ENCODE measurements around the gene AQP12B.
"Not testable (repeated sequence)": the region's sequence is repeated elsewhere in the genome, so short reads cannot be mapped to it uniquely, and the experiment has no call there.

The AQP12B gene

GRCh38 chr2:240682431-240683224 lies at the start of gene AQP12B:
AQP12B (minus strand) TSS chr2:240682885; CDS start chr2:240682837, 48 bp downstream.
- in situ Hi-C loops (cut with HindIII; ENCODE audit: low pct_ligation_motif_present, low pct_unique_long_range_greater_than_20kb, low sequenced_read_pairs); DNase-seq: not testable (repeated sequence)

- no peak for DNase-seq
- in situ Hi-C loops (cut with HindIII; ENCODE audit: low pct_ligation_motif_present, low pct_unique_long_range_greater_than_20kb, low sequenced_read_pairs) = no loop called here
Measured at GRCh38 chr2:240732184-240732583, 49.5 kb upstream of the AQP12B start.

GRCh38 chr2:240731178-240731545 lies 48.5 kb upstream of the AQP12B start:
- DNase-seq = no peak
- in situ Hi-C loops (cut with HindIII; ENCODE audit: low pct_ligation_motif_present, low pct_unique_long_range_greater_than_20kb, low sequenced_read_pairs) = no loop called here

GRCh38 chr2:240730501-240731177 lies 48.0 kb upstream of the AQP12B start:
- in situ Hi-C loops (cut with HindIII; ENCODE audit: low pct_ligation_motif_present, low pct_unique_long_range_greater_than_20kb, low sequenced_read_pairs) = no loop called here

GRCh38 chr2:240728827-240729226 lies 46.1 kb upstream of the AQP12B start:
- DNase-seq = no peak
- in situ Hi-C loops (cut with HindIII; ENCODE audit: low pct_ligation_motif_present, low pct_unique_long_range_greater_than_20kb, low sequenced_read_pairs) = no loop called here

More at GRCh38 chr2:240730501-240731177, 48.0 kb upstream of the AQP12B start:
- DNase-seq = no peak

GRCh38 chr2:240728361-240728760 lies 45.7 kb upstream of the AQP12B start:
- in situ Hi-C loops (cut with HindIII; ENCODE audit: low pct_ligation_motif_present, low pct_unique_long_range_greater_than_20kb, low sequenced_read_pairs) = no loop called here
- DNase-seq = no peak

GRCh38 chr2:240727913-240728312 lies 45.2 kb upstream of the AQP12B start:
- in situ Hi-C loops (cut with HindIII; ENCODE audit: low pct_ligation_motif_present, low pct_unique_long_range_greater_than_20kb, low sequenced_read_pairs) = no loop called here

GRCh38 chr2:240727439-240727838 lies 44.8 kb upstream of the AQP12B start:
- in situ Hi-C loops (cut with HindIII; ENCODE audit: low pct_ligation_motif_present, low pct_unique_long_range_greater_than_20kb, low sequenced_read_pairs) = no loop called here
- no peak for DNase-seq

More at GRCh38 chr2:240727913-240728312, 45.2 kb upstream of the AQP12B start:
- no peak for DNase-seq

- in situ Hi-C loops (cut with HindIII; ENCODE audit: low pct_ligation_motif_present, low pct_unique_long_range_greater_than_20kb, low sequenced_read_pairs) = no loop called here
- DNase-seq = no peak
Measured at GRCh38 chr2:240726876-240727275, 44.2 kb upstream of the AQP12B start.

- DNase-seq = no peak
Measured at GRCh38 chr2:240725671-240726070, 43.0 kb upstream of the AQP12B start.

GRCh38 chr2:240725266-240725665 lies 42.6 kb upstream of the AQP12B start:
- in situ Hi-C loops (cut with HindIII; ENCODE audit: low pct_ligation_motif_present, low pct_unique_long_range_greater_than_20kb, low sequenced_read_pairs) = no loop called here
- DNase-seq = no peak

More at GRCh38 chr2:240725671-240726070, 43.0 kb upstream of the AQP12B start:
- in situ Hi-C loops (cut with HindIII; ENCODE audit: low pct_ligation_motif_present, low pct_unique_long_range_greater_than_20kb, low sequenced_read_pairs) = no loop called here

GRCh38 chr2:240724431-240724830 lies 41.7 kb upstream of the AQP12B start:
- no peak for DNase-seq
- in situ Hi-C loops (cut with HindIII; ENCODE audit: low pct_ligation_motif_present, low pct_unique_long_range_greater_than_20kb, low sequenced_read_pairs) = no loop called here

- in situ Hi-C loops (cut with HindIII; ENCODE audit: low pct_ligation_motif_present, low pct_unique_long_range_greater_than_20kb, low sequenced_read_pairs) = no loop called here
Measured at GRCh38 chr2:240723851-240724250, 41.2 kb upstream of the AQP12B start.

GRCh38 chr2:240722796-240723735 lies 40.4 kb upstream of the AQP12B start:
- DNase-seq = no peak
- in situ Hi-C loops (cut with HindIII; ENCODE audit: low pct_ligation_motif_present, low pct_unique_long_range_greater_than_20kb, low sequenced_read_pairs) = no loop called here

More at GRCh38 chr2:240723851-240724250, 41.2 kb upstream of the AQP12B start:
- DNase-seq = no peak

- in situ Hi-C loops (cut with HindIII; ENCODE audit: low pct_ligation_motif_present, low pct_unique_long_range_greater_than_20kb, low sequenced_read_pairs) = no loop called here
- DNase-seq = no peak
Measured at GRCh38 chr2:240722376-240722775, 39.7 kb upstream of the AQP12B start.

GRCh38 chr2:240721596-240722180 lies 39.0 kb upstream of the AQP12B start:
- in situ Hi-C loops (cut with HindIII; ENCODE audit: low pct_ligation_motif_present, low pct_unique_long_range_greater_than_20kb, low sequenced_read_pairs) = no loop called here
- DNase-seq = no peak

GRCh38 chr2:240720686-240721595 lies 38.3 kb upstream of the AQP12B start:
- in situ Hi-C loops (cut with HindIII; ENCODE audit: low pct_ligation_motif_present, low pct_unique_long_range_greater_than_20kb, low sequenced_read_pairs) = no loop called here
- no peak for DNase-seq
